ENCODE measurements around the gene SORBS2. TPM values are rescaled to one million over a fixed set of nuclear protein-coding genes. Genes with fewer than 3 reads are reported as not detected.

SORBS2 gene
- total RNA-seq, 1 donor from 2014 or later = 33.6 TPM

DNA sequence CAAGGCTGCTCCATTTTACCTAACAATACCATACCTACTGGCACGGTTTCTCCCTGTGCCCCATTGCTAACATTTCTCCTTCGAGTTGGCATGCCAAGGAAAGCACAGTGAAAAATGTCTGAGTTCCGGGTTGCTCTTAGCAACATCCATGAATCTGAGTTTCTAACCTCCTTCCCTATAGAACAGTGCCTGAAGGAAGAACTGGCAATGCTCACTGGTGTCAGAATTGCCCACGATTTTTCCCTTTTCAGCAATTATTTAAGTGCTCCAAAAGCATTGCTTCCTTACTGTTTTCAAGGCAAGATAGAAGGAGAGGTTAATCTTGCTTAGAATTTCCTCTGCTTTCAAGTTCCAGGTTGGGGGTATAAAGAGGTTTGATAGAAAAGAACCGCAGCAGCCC is 75.1 kb downstream of the SORBS2 start:
- TF ChIP-seq, protein P1, sequence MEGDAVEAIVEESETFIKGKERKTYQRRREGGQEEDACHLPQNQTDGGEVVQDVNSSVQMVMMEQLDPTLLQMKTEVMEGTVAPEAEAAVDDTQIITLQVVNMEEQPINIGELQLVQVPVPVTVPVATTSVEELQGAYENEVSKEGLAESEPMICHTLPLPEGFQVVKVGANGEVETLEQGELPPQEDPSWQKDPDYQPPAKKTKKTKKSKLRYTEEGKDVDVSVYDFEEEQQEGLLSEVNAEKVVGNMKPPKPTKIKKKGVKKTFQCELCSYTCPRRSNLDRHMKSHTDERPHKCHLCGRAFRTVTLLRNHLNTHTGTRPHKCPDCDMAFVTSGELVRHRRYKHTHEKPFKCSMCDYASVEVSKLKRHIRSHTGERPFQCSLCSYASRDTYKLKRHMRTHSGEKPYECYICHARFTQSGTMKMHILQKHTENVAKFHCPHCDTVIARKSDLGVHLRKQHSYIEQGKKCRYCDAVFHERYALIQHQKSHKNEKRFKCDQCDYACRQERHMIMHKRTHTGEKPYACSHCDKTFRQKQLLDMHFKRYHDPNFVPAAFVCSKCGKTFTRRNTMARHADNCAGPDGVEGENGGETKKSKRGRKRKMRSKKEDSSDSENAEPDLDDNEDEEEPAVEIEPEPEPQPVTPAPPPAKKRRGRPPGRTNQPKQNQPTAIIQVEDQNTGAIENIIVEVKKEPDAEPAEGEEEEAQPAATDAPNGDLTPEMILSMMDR (IDR thresholded peaks at IDR 0.05) = no peak
- no peak for DNase-seq (ENCODE audit: extremely low spot score, unreplicated experiment)
- Mint-ChIP-seq H3K9me3 (ENCODE audit: unreplicated experiment) (no peaks in the 10 kb centered on the region), H3K4me3 (ENCODE audit: unreplicated experiment) (peak overlapping the region; percentile 29), H3K4me1 (ENCODE audit: unreplicated experiment) (peaks cover 45% of the 10 kb centered on the region), H3K36me3 (ENCODE audit: unreplicated experiment) (peaks cover 4% of the 10 kb centered on the region), H3K27me3 (ENCODE audit: unreplicated experiment) (no peaks in the 10 kb centered on the region), H3K27ac (ENCODE audit: unreplicated experiment) (peak overlapping the region; percentile 66)

DNA sequence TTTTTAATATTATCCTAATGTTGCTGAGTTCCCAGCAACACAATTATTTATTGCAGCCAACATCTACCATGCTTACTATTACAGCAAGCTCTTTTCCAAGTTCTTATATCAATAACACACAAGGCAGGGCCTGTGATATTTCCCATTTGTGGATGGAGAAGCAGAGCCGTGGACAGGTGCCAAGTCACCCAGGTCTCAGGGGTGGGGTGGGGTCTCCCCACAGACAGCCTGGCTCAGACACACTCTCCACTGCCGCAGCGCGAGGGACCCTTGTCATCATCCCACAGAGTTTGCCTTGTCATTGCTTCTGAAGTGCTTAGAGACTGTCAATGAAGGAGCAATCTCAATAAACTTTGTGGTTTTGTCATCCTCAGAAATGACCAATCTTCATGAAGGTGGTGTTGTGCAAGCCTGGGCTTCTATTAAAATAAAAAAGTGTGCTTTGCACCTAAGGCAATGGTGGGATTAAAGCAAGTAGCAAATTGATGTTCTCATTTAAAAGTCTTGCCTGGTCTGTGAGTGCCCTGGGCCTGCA is 76.1 kb downstream of the SORBS2 start:
- no peak for DNase-seq (ENCODE audit: extremely low spot score, unreplicated experiment)
- Mint-ChIP-seq H3K9me3 (ENCODE audit: unreplicated experiment) (no peaks in the 10 kb centered on the region), H3K4me3 (ENCODE audit: unreplicated experiment) (no peak overlapping the region), H3K27ac (ENCODE audit: unreplicated experiment) (no peak overlapping the region), H3K36me3 (ENCODE audit: unreplicated experiment) (peaks cover 4% of the 10 kb centered on the region), H3K4me1 (ENCODE audit: unreplicated experiment) (peaks cover 48% of the 10 kb centered on the region), H3K27me3 (ENCODE audit: unreplicated experiment) (no peaks in the 10 kb centered on the region)
- TF ChIP-seq, protein P1 (IDR thresholded peaks at IDR 0.05) = no peak

DNA sequence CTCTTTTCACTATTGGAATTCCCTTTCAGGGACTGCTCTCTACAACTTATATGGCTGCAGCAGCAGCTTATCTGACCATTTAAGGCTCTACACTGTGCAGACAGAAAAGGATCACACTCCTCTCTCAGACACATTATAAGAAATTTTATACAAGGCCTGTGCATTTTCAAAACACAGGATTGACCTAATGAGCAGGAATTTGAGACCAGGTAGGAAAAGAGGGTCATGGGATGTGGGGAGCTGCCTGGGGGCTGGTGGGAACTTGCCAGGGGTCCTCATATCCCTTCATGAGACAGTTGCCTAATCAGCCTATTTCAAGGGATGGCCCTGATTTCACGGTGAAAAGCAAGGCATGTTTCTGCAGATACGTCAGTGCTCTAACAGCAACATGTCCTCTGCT is 77.1 kb downstream of the SORBS2 start:
- H3K27ac Mint-ChIP-seq (ENCODE audit: unreplicated experiment) = no peak overlapping the region
- no peaks in the 10 kb centered on the region for H3K9me3 Mint-ChIP-seq (ENCODE audit: unreplicated experiment)
- no peak for DNase-seq (ENCODE audit: extremely low spot score, unreplicated experiment)
- TF ChIP-seq, protein P1 (IDR thresholded peaks at IDR 0.05) = no peak
- no peaks in the 10 kb centered on the region for H3K27me3 Mint-ChIP-seq (ENCODE audit: unreplicated experiment)
- H3K4me1 Mint-ChIP-seq (ENCODE audit: unreplicated experiment) = peaks cover 54% of the 10 kb centered on the region
- no peak overlapping the region for H3K4me3 Mint-ChIP-seq (ENCODE audit: unreplicated experiment)
- H3K36me3 Mint-ChIP-seq (ENCODE audit: unreplicated experiment) = peaks cover 4% of the 10 kb centered on the region

DNA sequence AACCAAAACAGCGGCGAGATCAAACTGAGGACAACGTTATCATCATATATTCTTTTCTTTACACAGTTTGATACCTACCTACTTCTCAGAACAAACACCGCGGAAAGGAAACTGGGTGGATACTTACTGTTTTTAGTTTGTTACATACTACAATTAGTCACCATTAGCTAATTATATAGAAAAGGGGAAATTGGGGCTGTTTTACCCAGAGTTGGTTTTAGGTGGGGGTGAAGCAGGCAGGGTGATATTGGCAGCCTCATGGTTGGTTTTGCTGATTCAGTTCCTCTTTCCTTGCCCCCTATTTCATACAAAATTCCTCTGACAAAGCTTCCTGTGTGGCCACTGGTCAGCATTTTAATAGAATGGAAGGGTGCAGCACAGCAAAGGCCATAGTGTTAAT is 77.8 kb downstream of the SORBS2 start:
- Mint-ChIP-seq H3K9me3 (ENCODE audit: unreplicated experiment) (no peaks in the 10 kb centered on the region), H3K27me3 (ENCODE audit: unreplicated experiment) (no peaks in the 10 kb centered on the region), H3K27ac (ENCODE audit: unreplicated experiment) (no peak overlapping the region), H3K4me3 (ENCODE audit: unreplicated experiment) (no peak overlapping the region), H3K4me1 (ENCODE audit: unreplicated experiment) (peaks cover 57% of the 10 kb centered on the region), H3K36me3 (ENCODE audit: unreplicated experiment) (peaks cover 4% of the 10 kb centered on the region)
- TF ChIP-seq, protein P1 (IDR thresholded peaks at IDR 0.05) = no peak
- DNase-seq (ENCODE audit: extremely low spot score, unreplicated experiment) = no peak

DNA sequence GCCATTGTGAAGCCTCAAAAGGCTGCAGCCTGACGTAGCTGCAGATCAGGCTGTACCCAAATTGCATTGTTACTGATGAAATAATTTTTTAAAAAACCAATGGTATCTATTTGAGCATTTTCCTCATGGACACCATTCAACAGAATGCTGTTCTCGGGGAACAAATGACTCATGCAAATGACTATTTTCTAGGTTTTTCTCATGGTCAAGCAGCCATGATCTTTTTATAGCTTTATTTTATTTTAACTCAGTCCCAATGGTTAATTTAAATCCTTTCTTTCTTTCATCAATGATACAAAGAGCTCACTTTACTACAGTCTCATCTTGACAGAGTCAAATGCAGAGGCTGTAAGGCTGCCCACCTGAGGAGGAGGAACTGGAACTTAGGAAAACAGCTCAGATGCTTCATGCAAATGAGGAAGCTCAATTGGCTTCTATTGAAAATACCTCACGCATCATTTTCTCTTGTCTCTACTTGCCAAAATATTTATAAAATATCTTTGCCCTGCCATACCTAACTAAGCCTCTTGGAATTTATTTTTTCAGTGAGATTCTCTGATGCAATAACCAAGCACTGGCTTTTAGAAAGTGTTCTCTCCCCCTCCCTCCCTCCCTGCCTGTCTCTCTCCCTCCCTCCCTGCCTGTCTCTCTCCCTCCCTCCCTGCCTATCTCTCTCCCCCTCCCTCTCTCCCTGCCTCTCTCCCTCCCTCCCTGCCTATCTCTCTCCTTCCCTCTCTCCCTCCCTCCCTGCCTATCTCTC is 81.0 kb downstream of the SORBS2 start:
- no peak for DNase-seq (ENCODE audit: extremely low spot score, unreplicated experiment)
- Mint-ChIP-seq H3K4me3 (ENCODE audit: unreplicated experiment) (no peak overlapping the region), H3K27ac (ENCODE audit: unreplicated experiment) (peak overlapping the region; percentile 47)

More for the DNA sequence above, 81.0 kb downstream of the SORBS2 start:
- TF ChIP-seq, protein P1 (IDR thresholded peaks at IDR 0.05) = peak; percentile 27
- Mint-ChIP-seq H3K9me3 (ENCODE audit: unreplicated experiment) (no peaks in the 10 kb centered on the region), H3K27me3 (ENCODE audit: unreplicated experiment) (no peaks in the 10 kb centered on the region), H3K36me3 (ENCODE audit: unreplicated experiment) (peaks cover 4% of the 10 kb centered on the region), H3K4me1 (ENCODE audit: unreplicated experiment) (peaks cover 28% of the 10 kb centered on the region)

All from osteocyte (in vitro differentiated cells).